CD14-positive monocyte (primary cell): ENCODE measurements around the gene CNGA1. TPM values are rescaled to one million over a fixed set of nuclear protein-coding genes. Genes with fewer than 3 reads are reported as not detected.

Source experiments
- DNase-seq, 3 donors: peaks; one replicate each; pipeline ENCODE4 v3.0.0-alpha.2; 2011 to 2022
- H2AFZ ChIP-seq: 2 replicates; pipeline ENCODE4 v1.6.0; 2012; ENCODE audit warnings: mild to moderate bottlenecking, low read depth, low read length, inconsistent platforms; ENCODE audit not compliant: insufficient read depth, poor library complexity, severe bottlenecking
- H3K27ac ChIP-seq, 2 donors: 1 replicate in 1 of 2; 2 replicates in 1 of 2; pipeline ENCODE4 v1.5.1; 2012 to 2013; ENCODE audit warnings: low read length in 2 of 2, control low read depth in 1 of 2, inconsistent platforms in 1 of 2, low read depth in 1 of 2, mild to moderate bottlenecking in 1 of 2
- H3K27me3 ChIP-seq, 2 donors: one replicate each; pipeline versions ENCODE4 v1.6.0 to v1.6.1; 2011 to 2013; ENCODE audit warnings: low read length in 2 of 2; ENCODE audit not compliant: control insufficient read depth in 2 of 2, insufficient read depth in 2 of 2
- H3K36me3 ChIP-seq, 2 donors: replicated peaks in 1 of 2; 1 replicate in 1 of 2; 2 replicates in 1 of 2; pipeline versions ENCODE4 v1.5.1 to v1.6.1; 2012 to 2013; ENCODE audit warnings: low read length in 2 of 2, control low read depth in 1 of 2, inconsistent platforms in 1 of 2, mild to moderate bottlenecking in 1 of 2; ENCODE audit not compliant: insufficient read depth in 2 of 2, control insufficient read depth in 1 of 2
- H3K4me1 ChIP-seq, 2 donors: 1 replicate in 1 of 2; 2 replicates in 1 of 2; pipeline versions ENCODE4 v1.5.1 to v1.6.1; 2012 to 2013; ENCODE audit warnings: low read length in 2 of 2, control low read depth in 1 of 2, inconsistent platforms in 1 of 2, mild to moderate bottlenecking in 1 of 2, moderate library complexity in 1 of 2; ENCODE audit not compliant: insufficient read depth in 2 of 2, control insufficient read depth in 1 of 2
- H3K4me2 ChIP-seq: replicated peaks from 2 replicates; pipeline ENCODE3; 2012; ENCODE audit warnings: low read length, moderate library complexity, mild to moderate bottlenecking; ENCODE audit not compliant: poor library complexity, severe bottlenecking; ENCODE audit errors: extremely low read depth
- H3K4me3 ChIP-seq, 3 experiments: fragments of 200-600 bp in 1 of 3; sonication (generic) in 1 of 3; replicated peaks in 1 of 3; 1 replicate in 2 of 3; 2 replicates in 1 of 3; pipeline ENCODE4 v1.5.1; 2011 to 2013; ENCODE audit warnings: low read length in 3 of 3, mild to moderate bottlenecking in 3 of 3, control low read depth in 2 of 3, low read depth in 2 of 3, inconsistent platforms in 1 of 3, moderate library complexity in 1 of 3
- H3K79me2 ChIP-seq: 2 replicates; pipeline ENCODE4 v1.6.0; 2012; ENCODE audit warnings: mild to moderate bottlenecking, control low read depth, inconsistent platforms, low read length, moderate library complexity; ENCODE audit not compliant: insufficient read depth
- H3K9ac ChIP-seq: 2 replicates; pipeline ENCODE4 v1.6.0; 2017; ENCODE audit warnings: low read length, mild to moderate bottlenecking; ENCODE audit not compliant: insufficient read depth, poor library complexity, severe bottlenecking
- H3K9me3 ChIP-seq, 2 donors: replicated peaks in 1 of 2; 1 replicate in 1 of 2; 2 replicates in 1 of 2; pipeline versions ENCODE4 v1.5.1 to v1.6.1; 2012 to 2013; ENCODE audit warnings: low read length in 2 of 2, control low read depth in 1 of 2; ENCODE audit not compliant: control insufficient read depth in 1 of 2, insufficient read depth in 1 of 2
- H4K20me1 ChIP-seq: 2 replicates; pipeline ENCODE4 v1.6.0; 2012; ENCODE audit warnings: mild to moderate bottlenecking, low read length, control low read depth, moderate library complexity; ENCODE audit not compliant: insufficient read depth
- H3K27ac Mint-ChIP-seq, 7 donors: one replicate each; pipeline ENCODE4 v1.8.0; 2020; ENCODE audit warnings: mild to moderate bottlenecking in 7 of 7, mixed read lengths in 7 of 7, moderate library complexity in 6 of 7, inconsistent platforms in 2 of 7
- H3K27me3 Mint-ChIP-seq, 3 donors: one replicate each; pipeline ENCODE4 v1.8.0; 2021 to 2022; ENCODE audit warnings: low read depth in 3 of 3, mild to moderate bottlenecking in 3 of 3, mixed read lengths in 3 of 3, moderate library complexity in 3 of 3, inconsistent platforms in 1 of 3
- H3K36me3 Mint-ChIP-seq, 2 donors: one replicate each; pipeline ENCODE4 v1.8.0; 2020; ENCODE audit warnings: mixed read lengths in 2 of 2, inconsistent platforms in 1 of 2, mild to moderate bottlenecking in 1 of 2
- H3K4me1 Mint-ChIP-seq: one replicate; pipeline ENCODE4 v1.8.0; 2020; ENCODE audit warnings: mild to moderate bottlenecking, mixed read lengths
- H3K4me3 Mint-ChIP-seq, 2 donors: one replicate each; pipeline ENCODE4 v1.8.0; 2020; ENCODE audit warnings: mild to moderate bottlenecking in 2 of 2, mixed read lengths in 2 of 2, moderate library complexity in 1 of 2
- H3K9me3 Mint-ChIP-seq, 7 donors: one replicate each; pipeline ENCODE4 v1.8.0; 2020 to 2022; ENCODE audit warnings: mixed read lengths in 7 of 7, mild to moderate bottlenecking in 6 of 7, moderate library complexity in 6 of 7, inconsistent platforms in 2 of 7
- WGBS: methylation state at CpG from one replicate; pipeline ENCODE4 v1.1.5; 2013; ENCODE audit warnings: missing lambda C conversion rate; ENCODE audit not compliant: insufficient coverage; 5-methylcytosine and 5-hydroxymethylcytosine counted together
- intact Hi-C, 2 donors: fragments of 100-400 bp; cut with micrococcal nuclease; formaldehyde crosslinking; loops; one replicate each; pipeline versions ENCODE4 v1.15.0 to v1.15.1; 2023
- polyA plus RNA-seq, 3 donors: library from polyadenylated mRNA; depleted of rRNA in 1 of 3; unstranded in 2 of 3; stranded (reverse) in 1 of 3; fragments of 300-500 nt in 2 of 3; fragments of >200 nt in 1 of 3; fragmentation: Illumina TruSeq in 2 of 3; gene quantifications; 1 replicate in 2 of 3; 2 replicates in 1 of 3; pipeline ENCODE4 v1.2.3, GENCODE V29; 2012 to 2021
- TF ChIP-seq, protein P1 (sequence below): fragments of 200-600 bp; IDR thresholded peaks from one replicate; pipeline ENCODE4 v1.8.0; 2022; ENCODE audit warnings: antibody characterized with exemption, mild to moderate bottlenecking

Gene CNGA1
- polyA plus RNA-seq, 3 donors = not detected

DNA sequence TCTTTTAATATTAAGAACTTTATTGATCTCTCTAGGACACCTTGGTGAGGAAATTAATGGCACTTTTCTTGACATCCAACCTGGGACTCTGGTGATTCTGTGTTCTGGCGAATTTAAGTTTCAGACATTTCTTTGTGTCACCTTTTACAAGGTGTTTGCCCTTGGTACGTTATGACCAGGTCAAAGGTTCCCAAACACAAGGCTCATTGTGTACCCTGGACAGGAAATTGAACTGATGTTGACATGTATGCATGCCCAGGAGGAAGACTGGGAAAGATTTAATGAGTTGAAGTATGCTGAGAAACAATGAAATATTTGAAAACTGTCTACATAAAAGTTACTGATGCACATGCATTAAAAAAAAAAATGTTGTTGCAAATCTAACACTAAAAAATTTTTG, 22.2 kb upstream of the CNGA1 start:
- peaks cover 31% of the 10 kb centered on the region for H3K4me1 Mint-ChIP-seq
- H3K79me2 ChIP-seq = no peaks in the 10 kb centered on the region
- H3K27ac Mint-ChIP-seq = no peak overlapping the region
- no peak overlapping the region for H3K4me3 Mint-ChIP-seq
- no peak overlapping the region for H3K4me3 ChIP-seq
- peaks cover 18 to 27% of the 10 kb centered on the region in 2 donors for H3K4me1 ChIP-seq
- peaks cover 0 to 2% of the 10 kb centered on the region in 2 donors for H3K36me3 Mint-ChIP-seq
- H4K20me1 ChIP-seq = no peaks in the 10 kb centered on the region
- peaks cover 4 to 6% of the 10 kb centered on the region in 2 donors for H3K27me3 ChIP-seq
- intact Hi-C loops = loop anchor here (5.0 to 10.0 kb wide), 2 partner anchors 49 to 554 kb away; partner anchors contain the start of gene ATP10D (in 1 of the 2)
- H3K27me3 Mint-ChIP-seq = peaks cover 4 to 13% (median 8%) of the 10 kb centered on the region in 3 donors
- H3K9me3 Mint-ChIP-seq = no peaks in the 10 kb centered on the region
- no peak overlapping the region for H3K4me2 ChIP-seq
- H3K36me3 ChIP-seq = no peaks in the 10 kb centered on the region
- no peak for DNase-seq
- H3K9ac ChIP-seq = no peak overlapping the region
- no peak overlapping the region for H3K27ac ChIP-seq
- H2AFZ ChIP-seq = no peak overlapping the region
- no peaks in the 10 kb centered on the region for H3K9me3 ChIP-seq
- TF ChIP-seq, protein P1, sequence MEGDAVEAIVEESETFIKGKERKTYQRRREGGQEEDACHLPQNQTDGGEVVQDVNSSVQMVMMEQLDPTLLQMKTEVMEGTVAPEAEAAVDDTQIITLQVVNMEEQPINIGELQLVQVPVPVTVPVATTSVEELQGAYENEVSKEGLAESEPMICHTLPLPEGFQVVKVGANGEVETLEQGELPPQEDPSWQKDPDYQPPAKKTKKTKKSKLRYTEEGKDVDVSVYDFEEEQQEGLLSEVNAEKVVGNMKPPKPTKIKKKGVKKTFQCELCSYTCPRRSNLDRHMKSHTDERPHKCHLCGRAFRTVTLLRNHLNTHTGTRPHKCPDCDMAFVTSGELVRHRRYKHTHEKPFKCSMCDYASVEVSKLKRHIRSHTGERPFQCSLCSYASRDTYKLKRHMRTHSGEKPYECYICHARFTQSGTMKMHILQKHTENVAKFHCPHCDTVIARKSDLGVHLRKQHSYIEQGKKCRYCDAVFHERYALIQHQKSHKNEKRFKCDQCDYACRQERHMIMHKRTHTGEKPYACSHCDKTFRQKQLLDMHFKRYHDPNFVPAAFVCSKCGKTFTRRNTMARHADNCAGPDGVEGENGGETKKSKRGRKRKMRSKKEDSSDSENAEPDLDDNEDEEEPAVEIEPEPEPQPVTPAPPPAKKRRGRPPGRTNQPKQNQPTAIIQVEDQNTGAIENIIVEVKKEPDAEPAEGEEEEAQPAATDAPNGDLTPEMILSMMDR = no peak
- 50% methylated on average over 2 of the region's 2 CpGs for WGBS

DNA sequence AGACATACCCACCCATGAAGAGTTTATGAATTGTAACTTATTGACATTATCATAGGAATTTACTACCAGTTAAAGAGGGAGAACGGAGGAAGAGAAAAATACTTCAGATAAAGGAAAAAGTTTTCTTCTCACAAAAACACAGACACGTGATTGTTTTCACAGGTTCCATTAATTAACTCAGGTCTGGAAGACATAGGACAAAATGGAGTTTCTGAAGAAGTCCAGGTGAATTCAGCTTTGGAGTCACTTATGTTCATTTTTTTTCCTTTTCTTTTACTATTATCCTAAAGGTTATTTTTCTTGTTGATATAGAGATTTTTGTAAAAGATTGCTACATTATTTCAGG, 20.6 kb upstream of the CNGA1 start:
- Histone ChIP-seq H3K4me2 (peak overlapping the region; percentile 71), H3K9ac (peak overlapping the region; percentile 24), H3K27ac (peak overlapping the region in 1 of 2 donors; percentile 85), H2AFZ (peak overlapping the region; percentile 3), H4K20me1 (no peaks in the 10 kb centered on the region), H3K27me3 (peaks cover 0 to 3% of the 10 kb centered on the region in 2 donors), H3K4me1 (peaks cover 18 to 27% of the 10 kb centered on the region in 2 donors), H3K9me3 (no peaks in the 10 kb centered on the region), H3K36me3 (no peaks in the 10 kb centered on the region), H3K79me2 (no peaks in the 10 kb centered on the region), H3K4me3 (peak overlapping the region in 1 of 3 experiments; percentile 50)
- H3K4me1 Mint-ChIP-seq = peaks cover 25% of the 10 kb centered on the region
- WGBS = no CpG with 5 or more reads among the region's 2 CpGs
- TF ChIP-seq, protein P1 = no peak
- DNase-seq = peak in 1 of 3 donors; percentile 20
- intact Hi-C loops = loop anchor here (5.0 to 10.0 kb wide), 2 partner anchors 50 to 552 kb away; partner anchors contain the start of gene ATP10D (in 1 of the 2)
- peaks cover 0 to 7% (median 6%) of the 10 kb centered on the region in 3 donors for H3K27me3 Mint-ChIP-seq
- peak overlapping the region in 1 of 2 donors; percentile 57 for H3K4me3 Mint-ChIP-seq
- H3K9me3 Mint-ChIP-seq = no peaks in the 10 kb centered on the region
- peak overlapping the region; percentile 62 to 88 (median 84) for H3K27ac Mint-ChIP-seq
- H3K36me3 Mint-ChIP-seq = peaks cover 0 to 2% of the 10 kb centered on the region in 2 donors
